Thyroid gland (tissue), 4 donors: ENCODE measurements around the gene SULT1C3. TPM values are rescaled to one million over a fixed set of nuclear protein-coding genes. Genes with fewer than 3 reads are reported as not detected.

Source experiments
- DNase-seq, 2 donors: peaks; one replicate each; pipeline ENCODE4 v3.0.0-alpha.2; 2019
- H3K27ac ChIP-seq, 3 donors: fragments of 200-600 bp; sonication (generic); 1 replicate in 2 of 3; 2 replicates in 1 of 3; pipeline ENCODE4 v1.5.1; 2016 to 2019; ENCODE audit warnings: mild to moderate bottlenecking in 1 of 3, moderate library complexity in 1 of 3
- H3K27me3 ChIP-seq: fragments of 200-600 bp; sonication (generic); one replicate; pipeline ENCODE4 v1.5.1; 2019
- H3K36me3 ChIP-seq, 2 donors: fragments of 200-600 bp; sonication (generic); one replicate each; pipeline ENCODE4 v1.5.1; 2016 to 2019
- H3K4me1 ChIP-seq, 2 donors: fragments of 200-600 bp; sonication (generic); one replicate each; pipeline ENCODE4 v1.5.1; 2017 to 2019
- H3K4me3 ChIP-seq, 3 donors: fragments of 200-600 bp; sonication (generic); replicated peaks in 1 of 3; 1 replicate in 2 of 3; 2 replicates in 1 of 3; pipeline ENCODE4 v1.5.1; 2016; ENCODE audit warnings: mild to moderate bottlenecking in 1 of 3
- H3K9me3 ChIP-seq: fragments of 200-600 bp; sonication (generic); one replicate; pipeline ENCODE4 v1.5.1; 2017
- CTCF ChIP-seq, 6 experiments: fragments of 200-600 bp in 3 of 6; fragments of 450-650 bp in 3 of 6; sonication (generic) in 3 of 6; IDR thresholded peaks; one replicate each; pipeline ENCODE4 v1.5.1; 2016 to 2019; ENCODE audit warnings: antibody characterized with exemption in 6 of 6, mild to moderate bottlenecking in 2 of 6, inconsistent platforms in 1 of 6, moderate library complexity in 1 of 6
- POLR2A ChIP-seq, 2 donors: fragments of 450-650 bp; IDR thresholded peaks; one replicate each; pipeline ENCODE4 v1.6.1; 2017; ENCODE audit warnings: antibody characterized with exemption in 2 of 2, mild to moderate bottlenecking in 2 of 2, moderate library complexity in 1 of 2
- WGBS, 2 donors: methylation state at CpG; one replicate each; pipeline ENCODE4 v1.1.5; 2017; 5-methylcytosine and 5-hydroxymethylcytosine counted together
- intact Hi-C: fragments of 100-400 bp; cut with DNase I; formaldehyde crosslinking; loops from one replicate; pipeline ENCODE4 v1.15.1; 2023
- total RNA-seq, 4 donors: library from RNA; depleted of rRNA; stranded (reverse); fragments of >200 nt; gene quantifications; one replicate each; pipeline ENCODE4 v1.2.3, GENCODE V29; 2016

Gene SULT1C3
- total RNA-seq, 4 donors from 2014 or later = not detected

DNA sequence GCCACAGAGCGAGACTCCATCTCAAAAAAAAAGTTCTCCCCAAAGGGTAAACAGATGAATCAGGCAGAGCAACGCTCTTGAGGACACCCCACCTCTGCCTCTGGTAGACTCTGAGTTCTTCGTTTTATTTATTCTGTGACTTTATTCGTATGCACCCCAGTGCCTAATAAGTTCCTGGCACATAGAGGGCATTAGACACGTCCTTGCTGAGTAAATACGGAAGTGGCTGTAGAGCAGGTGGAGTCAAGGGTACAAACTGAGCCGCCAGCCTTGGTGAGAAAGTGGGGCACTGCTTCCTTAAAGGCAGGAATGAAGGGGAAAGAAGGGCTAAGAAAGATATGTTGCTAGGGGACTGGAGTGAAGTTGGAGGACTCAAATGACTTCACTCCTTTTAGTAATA, 61.8 kb downstream of the SULT1C3 start:
- H3K4me1 ChIP-seq = no peaks in the 10 kb centered on the region
- 95 to 96% methylated on average over 7 of the region's 7 CpGs for WGBS, 2 donors
- no peaks in the 10 kb centered on the region for H3K27me3 ChIP-seq
- no peaks in the 10 kb centered on the region for H3K36me3 ChIP-seq
- TF ChIP-seq CTCF (IDR thresholded peaks at IDR 0.05) = no peak
- no peak for TF ChIP-seq POLR2A (IDR thresholded peaks at IDR 0.05)
- H3K27ac ChIP-seq = no peak overlapping the region
- intact Hi-C loops = no loop called here
- H3K9me3 ChIP-seq = no peaks in the 10 kb centered on the region
- DNase-seq = no peak
- no peak overlapping the region for H3K4me3 ChIP-seq

- no peak for DNase-seq
- Histone ChIP-seq H3K4me3 (no peak overlapping the region), H3K27ac (no peak overlapping the region), H3K27me3 (no peaks in the 10 kb centered on the region), H3K9me3 (no peaks in the 10 kb centered on the region), H3K36me3 (no peaks in the 10 kb centered on the region), H3K4me1 (no peaks in the 10 kb centered on the region)
- 70 to 81% methylated on average over 2 of the region's 2 CpGs for WGBS, 2 donors
- intact Hi-C loops = no loop called here
- no peak for TF ChIP-seq CTCF (IDR thresholded peaks at IDR 0.05)
- no peak for TF ChIP-seq POLR2A (IDR thresholded peaks at IDR 0.05)
Measured at GRCh38 chr2:108304975-108305374, 65.2 kb downstream of the SULT1C3 start.

DNA sequence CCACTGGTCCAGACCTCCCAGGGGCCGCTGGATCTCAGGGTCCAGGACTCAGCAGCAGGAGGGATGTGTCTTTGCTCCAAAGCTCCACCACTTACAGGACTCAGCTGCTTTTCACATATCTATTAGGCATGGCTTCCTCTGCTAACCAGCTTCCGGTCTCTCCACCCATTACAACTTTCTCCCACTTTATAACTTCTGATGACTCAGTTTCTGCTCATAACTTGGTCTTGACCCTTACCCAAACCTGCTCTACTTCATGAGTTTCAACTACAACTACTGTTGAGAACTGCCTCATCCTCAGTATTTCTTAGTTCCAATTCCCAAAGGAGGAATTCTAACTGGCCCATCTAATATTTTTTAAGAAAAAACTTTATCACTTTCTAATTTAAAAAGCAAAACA, 66.1 kb downstream of the SULT1C3 start:
- H3K9me3 ChIP-seq = no peaks in the 10 kb centered on the region
- no peaks in the 10 kb centered on the region for H3K27me3 ChIP-seq
- H3K4me3 ChIP-seq = no peak overlapping the region
- no peaks in the 10 kb centered on the region for H3K36me3 ChIP-seq
- no peak for TF ChIP-seq POLR2A (IDR thresholded peaks at IDR 0.05)
- no peak for TF ChIP-seq CTCF (IDR thresholded peaks at IDR 0.05)
- intact Hi-C loops = no loop called here
- no peak for DNase-seq
- H3K4me1 ChIP-seq = no peaks in the 10 kb centered on the region
- no peak overlapping the region for H3K27ac ChIP-seq
- WGBS, 2 donors = 97 to 99% methylated on average over 2 of the region's 2 CpGs

DNA sequence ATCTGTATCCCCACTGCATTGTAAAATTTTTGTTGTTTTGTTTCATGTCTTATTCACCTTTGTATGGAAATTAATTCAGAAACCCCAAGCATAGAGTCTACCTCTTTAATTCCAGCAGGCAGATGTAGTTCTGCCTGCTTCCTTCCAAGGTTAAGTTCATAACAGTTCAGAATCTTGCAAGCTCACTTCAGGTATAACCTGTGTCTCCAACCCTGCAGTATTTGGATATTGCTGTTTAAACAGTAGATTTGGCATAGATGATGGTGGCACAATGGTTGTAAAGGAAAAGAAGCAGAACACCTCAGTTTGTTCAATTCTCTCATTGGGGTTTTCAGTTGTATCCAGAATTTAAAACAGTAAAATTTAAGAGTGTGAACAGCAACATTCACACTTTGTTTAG, 70.1 kb downstream of the SULT1C3 start:
- Histone ChIP-seq H3K27ac (no peak overlapping the region), H3K4me3 (no peak overlapping the region), H3K36me3 (no peaks in the 10 kb centered on the region), H3K4me1 (no peaks in the 10 kb centered on the region), H3K27me3 (no peaks in the 10 kb centered on the region), H3K9me3 (no peaks in the 10 kb centered on the region)
- no peak for DNase-seq
- intact Hi-C loops = no loop called here
- TF ChIP-seq POLR2A (IDR thresholded peaks at IDR 0.05) (no peak), CTCF (IDR thresholded peaks at IDR 0.05) (no peak)

Other genes with a start within 250 kb of the SULT1C3 start
- 10 to 100 TPM; 11.2 to 37.3 (median 26.5) TPM for gene SULT1C2, start 48.9 kb downstream of the SULT1C3 start, total RNA-seq
- 1 to 10 TPM; 3.2 to 9.2 (median 7.5) TPM for gene SULT1C4, start 138.0 kb downstream of the SULT1C3 start, total RNA-seq
- 10 to 100 TPM; 41.4 to 59.4 (median 54.0) TPM for gene GCC2, start 209.2 kb downstream of the SULT1C3 start, total RNA-seq